ENCODE measurements around the gene ZRANB3. TPM values are rescaled to one million over a fixed set of nuclear protein-coding genes. Genes with fewer than 3 reads are reported as not detected.

ZRANB3 gene
- total and polyA plus RNA-seq, 2 of the 13 experiments (the other 11 are each of a cell fraction or from before 2014, with no cell fraction given): 5.8 to 25.2 TPM

- Histone ChIP-seq H4K20me1 (ENCODE audit: insufficient read depth, low read length) (no peaks in the 10 kb centered on the region), H3K9me3 (ENCODE audit: low read length) (no peaks in the 10 kb centered on the region), H3K4me3 (replicated peaks in 1 of 3; ENCODE audit: insufficient read depth in 1 of 3, low read depth in 2 of 3, low read length in 3 of 3) (no peak overlapping the region), H3K36me3 (replicated peaks in 1 of 2; ENCODE audit: control insufficient read depth in 1 of 2, insufficient read depth in 2 of 2, low read length in 2 of 2) (no peaks in the 10 kb centered on the region; a peak in 1 of 5 replicates), H3K9ac (ENCODE audit: insufficient read depth, low read depth, low read length) (no peak overlapping the region), H3K79me2 (ENCODE audit: insufficient read depth, low read length) (peaks cover 71% of the 10 kb centered on the region), H3K27ac (ENCODE audit: extremely low read length, insufficient read depth, low read length) (no peak overlapping the region), H2AFZ (ENCODE audit: low read length) (no peak overlapping the region), H3K4me1 (ENCODE audit: insufficient read depth, low read length) (peaks cover 29% of the 10 kb centered on the region), H3K4me2 (ENCODE audit: low read depth, low read length) (peak overlapping the region; percentile 69; the same call in 1 of the 2 replicates), H3K27me3 (ENCODE audit: control insufficient read depth in 1 of 2, insufficient read depth in 2 of 2, low read length in 2 of 2) (no peaks in the 10 kb centered on the region; a peak in 1 of 5 replicates)
- no peak for TF ChIP-seq REST (IDR thresholded peaks at IDR 0.05; ENCODE audit: borderline replicate concordance in 1 of 2, low read depth in 1 of 2, low read length in 2 of 2)
- no TSS peak for BruUV-seq (replicated peaks)
- DNase-seq (ENCODE audit: low spot score) (no peak), ATAC-seq (no peak), FAIRE-seq (no peak)
- in situ Hi-C loops (cut with HindIII; ENCODE audit: extremely low pct_ligation_motif_present, low pct_unique_long_range_greater_than_20kb): no loop called here
- intact Hi-C loops (cut with micrococcal nuclease; ENCODE audit: unreplicated experiment): no loop called here
- 86% methylated on average over 3 of the region's 3 CpGs for WGBS (ENCODE audit: low lambda C conversion rate)
- POLR2A ChIA-PET: no interaction called here
- CTCF ChIA-PET (ENCODE audit: low intra/inter-chr PET ratio, low total read pairs): no interaction called here
Observed at GRCh38 chr2:135528006-135528405, 3.0 kb downstream of the ZRANB3 start.

- no peak for ATAC-seq
- no peak for DNase-seq (ENCODE audit: low spot score)
- H3K27ac ChIP-seq (ENCODE audit: extremely low read length, insufficient read depth, low read length): no peak overlapping the region
- peaks cover 0 to 2% of the 10 kb centered on the region in 2 experiments; a peak in 2 of 5 replicates for H3K36me3 ChIP-seq (replicated peaks in 1 of 2; ENCODE audit: control insufficient read depth in 1 of 2, insufficient read depth in 2 of 2, low read length in 2 of 2)
- no peak overlapping the region for H3K4me3 ChIP-seq (replicated peaks in 1 of 3; ENCODE audit: insufficient read depth in 1 of 3, low read depth in 2 of 3, low read length in 3 of 3)
- no peak for TF ChIP-seq ZNF562 (CRISPR knock-in tag; IDR thresholded peaks at IDR 0.05; ENCODE audit: borderline replicate concordance)
- TF ChIP-seq LBX2 (CRISPR knock-in tag; IDR thresholded peaks at IDR 0.05; ENCODE audit: borderline replicate concordance): no peak
- no peak for TF ChIP-seq ZNF879 (CRISPR knock-in tag; IDR thresholded peaks at IDR 0.05)
- TF ChIP-seq NFE2 (CRISPR knock-in tag; IDR thresholded peaks at IDR 0.05): no peak
- no peak overlapping the region for H3K4me2 ChIP-seq (ENCODE audit: low read depth, low read length)
- H3K4me1 ChIP-seq (ENCODE audit: insufficient read depth, low read length): peaks cover 24% of the 10 kb centered on the region
- no peaks in the 10 kb centered on the region for H3K9me3 ChIP-seq (ENCODE audit: low read length)
- ChIA-PET CTCF (ENCODE audit: low intra/inter-chr PET ratio, low total read pairs) (no interaction called here), POLR2A (no interaction called here)
- peaks cover 68% of the 10 kb centered on the region for H3K79me2 ChIP-seq (ENCODE audit: insufficient read depth, low read length)
- H3K9ac ChIP-seq (ENCODE audit: insufficient read depth, low read depth, low read length): no peak overlapping the region
- no peak for FAIRE-seq
- no TSS peak for BruUV-seq (replicated peaks)
- no peaks in the 10 kb centered on the region for H4K20me1 ChIP-seq (ENCODE audit: insufficient read depth, low read length)
- no peak overlapping the region for H2AFZ ChIP-seq (ENCODE audit: low read length)
- intact Hi-C loops (cut with micrococcal nuclease; ENCODE audit: unreplicated experiment) (no loop called here), in situ Hi-C loops (cut with HindIII; ENCODE audit: extremely low pct_ligation_motif_present, low pct_unique_long_range_greater_than_20kb) (no loop called here)
- H3K27me3 ChIP-seq (ENCODE audit: control insufficient read depth in 1 of 2, insufficient read depth in 2 of 2, low read length in 2 of 2): no peaks in the 10 kb centered on the region; a peak in 1 of 5 replicates
- WGBS (ENCODE audit: low lambda C conversion rate): 91% methylated on average over 1 of the region's 1 CpG
Observed at GRCh38 chr2:135525786-135526185, 5.2 kb downstream of the ZRANB3 start.

All from HepG2 (cell line).